Glomerular visceral epithelial cell (primary cell): ENCODE results near the gene TUBAL3.
"Not testable (repeated sequence)": the region's sequence is repeated elsewhere in the genome, so short reads cannot be mapped to it uniquely, and the experiment has no call there.

Experiments used
- DNase-seq: peaks from one replicate; pipeline ENCODE4 v3.0.0-alpha.2; 2016; ENCODE audit errors: extremely low spot score

The TUBAL3 gene

DNA sequence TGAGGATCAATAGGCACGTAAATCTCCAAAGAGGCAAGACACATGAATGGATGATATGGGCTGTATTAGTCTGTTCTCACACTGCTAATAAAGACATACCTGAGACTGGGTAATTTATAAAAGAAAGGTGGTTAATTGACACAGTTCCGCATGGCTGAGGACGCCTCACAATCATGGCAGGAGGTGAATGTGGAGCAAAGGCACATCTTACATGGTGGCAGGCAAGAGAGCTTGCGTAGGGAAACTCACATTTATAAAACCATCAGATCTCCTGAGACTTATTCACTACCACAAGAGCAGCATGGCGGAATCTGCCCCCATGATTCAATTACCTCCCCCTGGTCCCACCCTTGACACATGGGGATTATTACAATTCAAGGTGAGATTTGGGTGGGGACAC is 25.4 kb downstream of the TUBAL3 start:
- not testable (repeated sequence) for DNase-seq

DNA sequence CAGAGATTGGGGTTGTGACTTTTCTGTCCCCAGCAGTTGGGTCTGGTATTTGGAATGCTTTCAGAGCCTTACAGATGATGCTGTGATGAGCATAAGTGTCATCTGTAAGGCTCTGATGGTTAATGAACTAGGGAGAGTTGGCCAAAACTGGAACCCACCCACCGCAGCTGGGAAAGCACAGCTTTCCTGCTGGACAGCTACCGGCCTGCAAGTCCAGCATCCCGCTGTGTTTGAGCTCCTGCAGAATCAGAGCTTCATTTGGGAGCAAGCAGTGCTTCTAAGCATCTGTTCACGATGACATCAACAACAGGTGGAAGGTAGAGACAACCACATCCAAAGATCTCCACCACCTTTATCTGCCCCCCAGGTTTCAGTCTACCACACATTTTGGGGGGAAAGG is 28.2 kb downstream of the TUBAL3 start:
- DNase-seq, result no peak

DNA sequence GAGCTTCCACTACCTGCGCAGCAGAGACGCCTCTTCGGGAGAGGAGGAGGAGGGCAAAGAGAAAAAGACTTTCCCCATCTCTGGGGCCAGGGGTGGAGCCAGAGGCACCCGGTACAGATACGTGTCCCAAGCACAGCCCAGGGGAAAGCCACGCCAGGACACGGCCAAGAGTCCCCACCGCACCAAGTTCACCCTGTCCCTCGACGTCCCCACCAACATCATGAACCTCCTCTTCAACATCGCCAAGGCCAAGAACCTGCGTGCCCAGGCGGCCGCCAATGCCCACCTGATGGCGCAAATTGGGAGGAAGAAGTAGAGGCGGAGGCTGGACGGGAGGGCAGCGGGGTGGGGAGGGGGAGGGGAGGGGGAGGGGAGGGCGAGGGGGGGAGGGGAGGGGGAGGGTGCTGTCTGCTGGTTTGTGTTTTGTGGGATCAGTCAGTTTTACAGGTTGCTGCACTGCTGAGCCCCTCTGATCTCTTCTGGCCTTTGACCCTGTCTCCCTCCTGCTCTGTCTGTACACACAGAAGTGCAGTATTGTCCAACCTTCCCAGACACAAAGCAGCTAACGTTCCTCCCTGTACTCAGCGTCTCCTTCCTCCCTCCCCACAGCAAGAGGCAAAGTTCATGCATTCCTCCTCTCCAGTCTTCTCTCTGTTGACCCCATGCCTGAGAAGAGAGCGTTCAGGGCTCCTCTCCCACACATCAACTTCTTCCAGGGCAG is 30.6 kb downstream of the TUBAL3 start:
- no peak for DNase-seq

DNA sequence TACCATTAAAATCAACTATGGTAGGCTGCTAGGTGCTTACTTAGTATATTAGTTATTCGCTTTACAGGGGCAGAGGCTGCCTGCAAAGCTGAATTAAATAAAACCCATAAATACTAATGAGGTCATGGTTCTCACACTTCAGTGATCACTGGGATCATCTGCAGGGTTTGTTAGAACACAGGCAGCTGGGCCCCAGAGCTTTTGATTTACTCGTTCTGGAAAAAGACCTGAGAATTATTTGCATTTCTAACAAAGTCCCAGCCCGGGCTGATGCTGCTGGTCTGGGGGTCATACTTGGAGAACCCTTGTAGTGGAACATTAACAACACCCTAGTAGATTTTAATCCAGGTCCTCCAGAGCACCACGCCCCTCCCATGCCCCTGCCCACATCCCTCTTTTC is 31.3 kb downstream of the TUBAL3 start:
- peak; percentile 18 for DNase-seq

DNA sequence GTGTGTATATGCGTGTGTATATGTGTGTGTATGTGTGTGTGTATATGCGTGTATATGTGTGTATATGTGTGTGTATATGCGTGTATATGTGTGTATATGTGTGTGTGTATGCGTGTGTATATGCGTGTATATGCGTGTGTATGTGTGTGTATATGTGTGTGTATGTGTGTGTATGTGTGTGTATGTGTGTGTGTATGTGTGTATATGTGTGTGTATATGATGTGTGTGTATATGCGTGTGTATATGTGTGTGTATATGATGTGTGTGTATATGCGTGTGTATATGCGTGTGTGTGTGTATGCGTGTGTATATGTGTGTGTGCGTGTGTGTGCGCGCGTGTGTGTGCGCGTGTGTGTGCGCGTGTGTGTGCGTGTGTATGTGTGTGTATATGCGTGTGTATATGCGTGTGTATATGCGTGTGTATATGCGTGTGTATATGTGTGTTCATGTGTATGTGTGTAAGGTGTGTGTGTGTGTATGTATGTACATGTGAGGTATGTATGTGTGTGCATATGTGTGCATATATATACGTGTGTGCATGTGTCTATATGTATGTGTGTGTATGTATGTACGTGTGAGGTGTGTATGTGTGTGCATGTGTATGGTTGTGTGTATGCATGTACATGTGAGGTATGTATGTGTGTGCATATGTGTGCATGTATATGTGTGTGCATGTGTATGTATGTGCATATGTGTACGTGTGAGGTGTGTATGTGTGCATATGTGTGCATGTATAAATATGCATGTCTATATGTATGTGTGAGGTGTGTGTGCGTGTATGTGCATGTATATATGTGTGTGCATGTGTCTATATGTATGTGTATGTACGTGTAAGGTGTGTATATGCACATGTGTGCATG is 33.9 kb downstream of the TUBAL3 start:
- DNase-seq, result no peak

DNA sequence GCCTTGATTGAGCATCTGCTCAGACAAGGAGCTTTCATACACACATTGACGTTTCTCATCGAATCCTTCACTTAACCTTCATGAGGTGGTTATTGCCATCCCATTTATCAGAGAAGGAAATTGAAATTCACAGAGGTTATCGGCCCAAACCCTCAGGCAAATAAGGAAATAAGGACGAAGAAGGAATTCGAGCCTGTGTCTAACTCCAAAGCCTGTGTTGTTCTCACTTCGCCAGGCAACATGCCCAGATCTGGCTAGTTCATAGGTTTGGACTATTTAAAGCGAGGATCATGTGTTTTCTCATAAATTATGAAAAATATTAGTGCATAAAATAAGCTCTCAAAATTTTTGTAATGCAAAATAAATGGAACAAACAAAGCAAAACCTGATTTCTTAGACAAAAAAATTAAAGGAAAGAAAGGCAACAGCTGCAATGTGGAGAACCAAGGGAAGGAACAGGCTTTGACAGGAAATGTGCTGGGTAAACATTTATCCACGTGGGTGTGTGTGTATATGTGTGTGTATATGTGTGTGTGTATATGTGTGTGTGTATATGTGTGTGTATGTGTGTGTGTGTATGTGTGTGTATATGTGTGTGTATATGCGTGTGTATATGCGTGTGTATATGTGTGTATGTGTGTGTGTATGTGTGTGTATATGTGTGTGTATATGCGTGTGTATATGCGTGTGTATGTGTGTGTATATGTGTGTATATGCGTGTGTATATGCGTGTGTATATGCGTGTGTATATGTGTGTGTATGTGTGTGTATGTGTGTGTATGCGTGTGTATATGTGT is 35.1 kb downstream of the TUBAL3 start:
- no peak for DNase-seq

DNA sequence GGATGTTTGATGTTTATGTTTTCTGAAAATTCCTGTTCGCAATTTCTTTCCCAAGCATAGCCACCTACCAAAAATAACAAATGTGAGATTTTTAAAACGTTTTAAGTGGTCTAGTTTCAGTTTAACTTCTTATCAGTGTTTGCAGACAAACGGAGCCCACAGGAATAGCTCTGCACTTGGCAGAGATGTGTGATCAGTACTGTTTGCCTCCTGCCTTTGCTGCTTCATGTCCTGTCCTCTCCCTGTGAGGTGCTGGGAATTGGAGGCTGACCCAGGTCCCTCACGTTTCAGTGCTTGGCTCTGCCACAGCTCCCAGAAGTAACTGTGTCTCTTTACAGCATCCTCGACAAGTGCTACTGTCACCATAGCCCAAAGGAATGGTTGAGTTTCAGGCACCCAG is 38.7 kb downstream of the TUBAL3 start:
- no peak for DNase-seq

DNA sequence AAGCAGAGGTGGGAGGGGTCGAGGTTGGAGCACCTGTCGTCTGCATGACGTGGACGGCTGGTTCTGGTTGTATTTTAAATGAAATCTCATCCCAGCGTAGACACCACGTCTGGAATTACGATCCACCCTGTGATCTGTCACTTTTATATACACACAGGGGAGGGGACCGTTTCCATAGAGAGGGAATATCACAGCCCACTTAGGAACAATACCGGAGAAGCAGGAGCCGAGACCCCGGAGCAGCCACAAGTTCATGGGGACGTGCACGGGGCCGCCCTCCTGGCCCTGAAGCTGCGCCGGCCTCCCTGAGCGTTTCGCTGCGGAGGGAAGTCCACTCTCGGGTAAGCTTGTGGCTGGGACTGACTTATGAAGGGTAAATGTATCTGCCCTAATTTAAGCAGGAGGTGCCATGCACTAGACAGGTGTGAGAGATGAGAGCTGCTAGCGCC is 39.7 kb downstream of the TUBAL3 start, which contains the start of gene UCN3:
Gene UCN3 (plus strand): TSS at position 77 of the 449 bp plus-strand sequence. CDS start 8,755 bp downstream, outside the sequence.
- no peak for DNase-seq

GRCh38 chr10:5364374-5364773 is 40.3 kb downstream of the TUBAL3 start:
- DNase-seq, result no peak

- no peak for DNase-seq
Observed at GRCh38 chr10:5362873-5363272, 41.8 kb downstream of the TUBAL3 start.

- DNase-seq, result no peak
Observed at GRCh38 chr10:5361966-5362365, 42.7 kb downstream of the TUBAL3 start.

GRCh38 chr10:5360318-5360915 is 44.2 kb downstream of the TUBAL3 start:
- DNase-seq, result no peak

- no peak for DNase-seq
Observed at GRCh38 chr10:5356302-5356763, 48.3 kb downstream of the TUBAL3 start.

GRCh38 chr10:5355594-5356301 is 48.9 kb downstream of the TUBAL3 start:
- no peak for DNase-seq

DNA sequence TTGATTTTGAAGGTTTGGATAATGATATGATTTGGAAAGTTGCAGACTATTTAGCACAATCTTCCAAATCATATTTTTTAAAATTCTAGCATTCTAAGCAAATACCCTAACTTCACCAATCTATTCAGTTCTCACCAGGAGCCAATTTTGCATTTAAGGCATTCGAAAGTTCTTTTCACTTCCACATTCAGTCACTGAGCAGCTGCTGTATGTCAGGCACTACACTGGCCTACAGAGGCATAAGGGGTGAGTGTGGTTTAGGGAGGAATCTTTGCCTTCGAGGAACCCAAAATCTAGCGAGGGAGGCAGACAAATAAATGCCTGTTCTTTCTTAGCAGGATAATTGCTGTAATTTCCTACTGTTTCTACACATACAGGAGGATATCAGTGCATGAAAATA is 50.6 kb downstream of the TUBAL3 start:
- DNase-seq, result no peak

DNA sequence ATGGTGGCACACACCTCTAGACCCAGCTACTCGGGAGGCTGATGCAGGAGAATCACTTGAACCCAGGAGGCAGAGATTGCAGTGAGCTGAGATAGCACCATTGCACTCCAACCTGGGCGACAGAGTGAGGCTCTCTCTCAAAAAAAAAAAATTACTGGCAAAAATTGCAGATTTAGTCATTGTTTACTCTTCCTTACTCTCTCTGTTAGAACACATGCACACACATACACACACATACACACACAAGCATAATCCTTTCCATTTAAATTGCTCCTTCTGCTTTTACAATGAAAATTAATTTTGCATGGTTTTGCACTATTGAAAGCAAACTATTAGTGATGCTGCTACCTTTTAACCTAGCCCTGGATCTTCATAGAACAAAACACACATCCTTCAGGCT is 55.3 kb downstream of the TUBAL3 start:
- DNase-seq, result no peak

GRCh38 chr10:5346881-5347280 is 57.7 kb downstream of the TUBAL3 start:
- no peak for DNase-seq

DNA sequence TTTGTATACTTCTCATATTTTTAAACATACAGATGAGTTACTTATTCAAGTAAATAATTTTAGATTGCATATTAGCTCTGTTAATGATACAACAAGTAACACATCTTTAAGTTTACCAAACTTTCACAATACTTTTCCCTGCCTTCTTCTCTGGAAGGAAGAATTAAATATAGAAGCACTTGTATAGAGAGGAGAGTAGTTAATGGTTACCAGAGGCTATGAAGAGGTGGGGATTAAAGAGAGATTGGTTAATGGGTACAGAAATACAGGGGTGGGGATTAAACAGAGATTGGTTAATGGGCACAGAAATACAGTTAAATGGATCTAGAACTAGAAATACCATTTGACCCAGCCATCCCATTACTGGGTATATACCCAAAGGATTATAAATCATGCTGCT is 59.9 kb downstream of the TUBAL3 start:
- no peak for DNase-seq

DNA sequence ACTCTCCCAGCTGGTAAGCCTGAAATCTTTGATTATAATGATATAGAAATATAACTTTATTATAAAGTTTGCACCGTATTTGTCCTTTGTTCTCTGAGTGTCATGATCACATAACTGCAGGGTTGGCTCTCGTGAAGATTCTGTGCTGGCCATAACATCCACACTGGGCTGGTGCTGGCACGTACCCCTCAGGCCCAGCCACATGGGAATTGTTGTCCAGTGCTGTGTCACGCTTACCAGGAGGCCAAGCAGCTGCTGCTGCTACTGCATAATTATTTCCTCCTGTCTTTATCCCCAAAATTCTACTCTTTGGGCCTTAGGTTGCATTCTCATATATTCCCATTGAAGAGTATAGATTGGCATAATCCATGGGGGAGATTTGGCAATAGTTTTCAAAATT is 60.6 kb downstream of the TUBAL3 start:
- DNase-seq, result no peak

GRCh38 chr10:5343561-5343960 is 61.1 kb downstream of the TUBAL3 start:
- peak; percentile 73 for DNase-seq
